Sciatic nerve (tissue), 2 donors: Measurements from ENCODE around the gene NPAS3. TPM values are rescaled to one million over a fixed set of nuclear protein-coding genes. Genes with fewer than 3 reads are reported as not detected.

Experiments
- ATAC-seq: fragments of 200-7000 bp; cut with Tn5 transposase; one replicate; pipeline ENCODE4 v1.9.1; 2020; ENCODE audit warnings: mild to moderate bottlenecking, moderate library complexity
- DNase-seq: peaks from one replicate; pipeline ENCODE4 v3.0.0-alpha.2; 2020; ENCODE audit warnings: low spot score
- intact Hi-C: fragments of 100-400 bp; cut with DNase I; formaldehyde crosslinking; loops from one replicate; pipeline ENCODE4 v1.14.2; 2022
- total RNA-seq: library from RNA; stranded (reverse); fragmentation: NEBNext Ultra II Directional; extraction: Animal tissue kit (Norgen Biotek cat#: 25700); gene quantifications from one replicate; pipeline ENCODE4 v1.2.1, GENCODE V29; 2021
- donor health status: DM: no; HTN: no; CAD: no.
- donor health status: DM: no; HTN: no; CAD: no.

Gene NPAS3
- total RNA-seq, 1 donor from 2014 or later: 14.6 TPM

- DNase-seq: no peak
- ATAC-seq: no peak
- intact Hi-C loops: no loop called here
Measured at GRCh38 chr14:33343016-33343415, 404.3 kb downstream of the NPAS3 start.

GRCh38 chr14:33347796-33348195, 409.1 kb downstream of the NPAS3 start:
- DNase-seq: no peak
- no peak for ATAC-seq
- intact Hi-C loops: no loop called here

- DNase-seq: no peak
- ATAC-seq: peak; percentile 68
- intact Hi-C loops: no loop called here
Measured at GRCh38 chr14:33348510-33348909, 409.8 kb downstream of the NPAS3 start.

GRCh38 chr14:33349871-33350270, 411.2 kb downstream of the NPAS3 start:
- intact Hi-C loops: no loop called here
- DNase-seq: no peak
- ATAC-seq: no peak

- intact Hi-C loops: no loop called here
- ATAC-seq (no peak), DNase-seq (no peak)
Measured at GRCh38 chr14:33350366-33350990, 411.8 kb downstream of the NPAS3 start.

- intact Hi-C loops: no loop called here
- no peak for DNase-seq
- ATAC-seq: no peak
Measured at GRCh38 chr14:33352821-33353220, 414.1 kb downstream of the NPAS3 start.

GRCh38 chr14:33356181-33356580, 417.5 kb downstream of the NPAS3 start:
- intact Hi-C loops: no loop called here

GRCh38 chr14:33357225-33358010, 418.7 kb downstream of the NPAS3 start:
- ATAC-seq (no peak), DNase-seq (no peak)
- intact Hi-C loops: no loop called here

More at GRCh38 chr14:33356181-33356580, 417.5 kb downstream of the NPAS3 start:
- ATAC-seq (no peak), DNase-seq (no peak)

- no peak for DNase-seq
- intact Hi-C loops: no loop called here
- no peak for ATAC-seq
Measured at GRCh38 chr14:33359288-33359881, 420.7 kb downstream of the NPAS3 start.

GRCh38 chr14:33362934-33363333, 424.3 kb downstream of the NPAS3 start:
- intact Hi-C loops: no loop called here
- no peak for DNase-seq
- ATAC-seq: no peak

- ATAC-seq: no peak
- intact Hi-C loops: no loop called here
- DNase-seq: no peak
Measured at GRCh38 chr14:33363682-33364081, 425.0 kb downstream of the NPAS3 start.

GRCh38 chr14:33364466-33364865, 425.8 kb downstream of the NPAS3 start:
- intact Hi-C loops: no loop called here
- DNase-seq (no peak), ATAC-seq (no peak)

GRCh38 chr14:33369041-33369440, 430.4 kb downstream of the NPAS3 start:
- DNase-seq (no peak), ATAC-seq (no peak)
- intact Hi-C loops: no loop called here

- intact Hi-C loops: no loop called here
- DNase-seq (no peak), ATAC-seq (no peak)
Measured at GRCh38 chr14:33369972-33370371, 431.3 kb downstream of the NPAS3 start.

- intact Hi-C loops: no loop called here
- DNase-seq: no peak
- ATAC-seq: no peak
Measured at GRCh38 chr14:33370426-33370825, 431.7 kb downstream of the NPAS3 start.

- no peak for ATAC-seq
- DNase-seq: no peak
- intact Hi-C loops: no loop called here
Measured at GRCh38 chr14:33375196-33375595, 436.5 kb downstream of the NPAS3 start.

- ATAC-seq: no peak
- DNase-seq: no peak
- intact Hi-C loops: no loop called here
Measured at GRCh38 chr14:33375786-33376185, 437.1 kb downstream of the NPAS3 start.

GRCh38 chr14:33376510-33376909, 437.8 kb downstream of the NPAS3 start:
- no peak for ATAC-seq
- intact Hi-C loops: no loop called here
- DNase-seq: no peak

- DNase-seq (no peak), ATAC-seq (no peak)
- intact Hi-C loops: no loop called here
Measured at GRCh38 chr14:33377596-33378390, 439.1 kb downstream of the NPAS3 start.

GRCh38 chr14:33381717-33382116, 443.0 kb downstream of the NPAS3 start:
- ATAC-seq: no peak
- intact Hi-C loops: no loop called here
- DNase-seq: no peak
